PC-9 (cell line): ENCODE measurements around the gene FOXN3. TPM values are rescaled to one million over a fixed set of nuclear protein-coding genes. Genes with fewer than 3 reads are reported as not detected.
"Not testable (repeated sequence)": the region's sequence is repeated elsewhere in the genome, so short reads cannot be mapped to it uniquely, and the experiment has no call there.

Source experiments
- BruUV-seq: library from RNA; stranded (reverse); fragments of 400-500 nt; replicated peaks from 2 replicates; lab custom pipeline; 2021; lab: Mats Ljungman, UMichigan
- CTCF ChIA-PET: fragments of 300-600 bp; sonication (Branson Sonifier 250); formaldehyde crosslinking; loops from one replicate; lab custom pipeline; 2022; ENCODE audit warnings: antibody characterized with exemption; lab: Charles Lee
- POLR2A ChIA-PET: fragments of 300-600 bp; sonication (Branson Sonifier 250); formaldehyde crosslinking; loops from one replicate; lab custom pipeline; 2022; ENCODE audit warnings: antibody characterized with exemption; ENCODE audit not compliant: unreplicated experiment; lab: Charles Lee
- DNase-seq, 2 experiments: peaks; one replicate each; pipeline versions ENCODE4 v3.0.0 to v3.0.0-alpha.2; 2015 to 2022; ENCODE audit warnings: mixed read lengths in 1 of 2
- H2AFZ ChIP-seq: fragments of 200-600 bp; sonication (generic); 2 replicates; pipeline ENCODE4 v1.8.1; 2017; ENCODE audit warnings: antibody characterized with exemption
- H3F3A ChIP-seq: fragments of 200-600 bp; sonication (generic); 2 replicates; pipeline ENCODE4 v1.8.1; 2017; ENCODE audit warnings: antibody characterized with exemption, mild to moderate bottlenecking, low read depth; ENCODE audit not compliant: insufficient read depth
- H3K27ac ChIP-seq: fragments of 200-600 bp; sonication (generic); 2 replicates; pipeline ENCODE4 v1.6.1; 2016; ENCODE audit warnings: mixed run types
- H3K27me3 ChIP-seq: fragments of 200-600 bp; sonication (generic); 2 replicates; pipeline ENCODE4 v1.6.1; 2016; ENCODE audit warnings: low read depth, mixed run types; ENCODE audit not compliant: insufficient read depth
- H3K36me3 ChIP-seq: fragments of 200-600 bp; sonication (generic); 2 replicates; pipeline ENCODE4 v1.6.1; 2016; ENCODE audit warnings: low read depth, mixed run types
- H3K4me1 ChIP-seq: fragments of 200-600 bp; sonication (generic); replicated peaks from 2 replicates; pipeline ENCODE4 v1.6.1; 2016; ENCODE audit warnings: mixed run types; ENCODE audit not compliant: insufficient read depth
- H3K4me2 ChIP-seq: fragments of 200-600 bp; sonication (generic); 2 replicates; pipeline ENCODE4 v1.6.1; 2017; ENCODE audit warnings: mixed run types
- H3K4me3 ChIP-seq: fragments of 200-600 bp; sonication (generic); 2 replicates; pipeline ENCODE4 v1.6.1; 2016; ENCODE audit warnings: mixed run types
- H3K79me2 ChIP-seq: fragments of 200-600 bp; sonication (generic); 2 replicates; pipeline ENCODE4 v1.6.1; 2017; ENCODE audit warnings: low read depth, mixed run types
- H3K9me2 ChIP-seq: fragments of 200-600 bp; sonication (generic); 2 replicates; pipeline ENCODE4 v1.8.1; 2017; ENCODE audit warnings: mild to moderate bottlenecking; ENCODE audit not compliant: insufficient read depth
- H3K9me3 ChIP-seq: fragments of 200-600 bp; sonication (generic); 2 replicates; pipeline ENCODE4 v1.8.1; 2016; ENCODE audit warnings: low read depth; ENCODE audit not compliant: insufficient read depth
- H4K20me1 ChIP-seq: fragments of 200-600 bp; sonication (generic); 2 replicates; pipeline ENCODE4 v1.8.1; 2017; ENCODE audit not compliant: insufficient read depth
- CTCF ChIP-seq: fragments of 200-600 bp; sonication (generic); conservative IDR thresholded peaks from 2 replicates; pipeline ENCODE4 v1.6.1; 2017; ENCODE audit warnings: mixed run types, antibody characterized with exemption, mild to moderate bottlenecking, moderate library complexity
- EZH2 ChIP-seq: fragments of 200-600 bp; sonication (generic); IDR thresholded peaks from 2 replicates; pipeline ENCODE4 v1.8.0; 2017; ENCODE audit warnings: antibody characterized with exemption, low read depth
- intact Hi-C: fragments of 100-400 bp; cut with micrococcal nuclease; formaldehyde crosslinking; loops from one replicate; pipeline ENCODE4 v1.10.0; 2022; ENCODE audit not compliant: unreplicated experiment
- total RNA-seq: library from RNA; stranded (reverse); gene quantifications from 2 replicates; pipeline ENCODE4 v1.2.3, GENCODE V29; 2021

FOXN3 gene
- total RNA-seq, 1 experiment from 2014 or later, result 4.2 TPM

- TF ChIP-seq EZH2 (no peak), CTCF (no peak)
- H3K79me2 ChIP-seq, result no peaks in the 10 kb centered on the region
- no peaks in the 10 kb centered on the region for H3K9me3 ChIP-seq
- no peak for DNase-seq
- intact Hi-C loops, result no loop called here
- peaks cover 30% of the 10 kb centered on the region; the same call in 1 of the 2 replicates for H3K27me3 ChIP-seq
- no peaks in the 10 kb centered on the region for H3K36me3 ChIP-seq
- no peaks in the 10 kb centered on the region for H3F3A ChIP-seq
- no peak overlapping the region for H2AFZ ChIP-seq
- no peaks in the 10 kb centered on the region for H4K20me1 ChIP-seq
- no peaks in the 10 kb centered on the region for H3K4me1 ChIP-seq
- no peak overlapping the region for H3K4me2 ChIP-seq
- ChIA-PET POLR2A (no interaction called here), CTCF (no interaction called here)
- no peak overlapping the region for H3K4me3 ChIP-seq
- no TSS peak for BruUV-seq
- no peak overlapping the region for H3K27ac ChIP-seq
- no peaks in the 10 kb centered on the region for H3K9me2 ChIP-seq
Observed at GRCh38 chr14:89114109-89114508, 302.9 kb downstream of the FOXN3 start.

GRCh38 chr14:89112720-89113119 lies 304.3 kb downstream of the FOXN3 start:
- Histone ChIP-seq H2AFZ (no peak overlapping the region), H3K4me1 (no peaks in the 10 kb centered on the region), H3K27me3 (peaks cover 24% of the 10 kb centered on the region; the same call in 1 of the 2 replicates), H3K4me3 (no peak overlapping the region), H3F3A (no peaks in the 10 kb centered on the region), H3K9me2 (no peaks in the 10 kb centered on the region), H3K9me3 (no peaks in the 10 kb centered on the region), H3K36me3 (no peaks in the 10 kb centered on the region), H3K4me2 (no peak overlapping the region), H3K27ac (no peak overlapping the region), H4K20me1 (no peaks in the 10 kb centered on the region), H3K79me2 (no peaks in the 10 kb centered on the region)
- no TSS peak for BruUV-seq
- TF ChIP-seq EZH2, result no peak
- TF ChIP-seq CTCF, result no peak
- intact Hi-C loops, result no loop called here
- POLR2A ChIA-PET, result no interaction called here
- CTCF ChIA-PET, result no interaction called here
- DNase-seq, result no peak

GRCh38 chr14:89111766-89112543 lies 305.1 kb downstream of the FOXN3 start:
- H4K20me1 ChIP-seq, result not testable (repeated sequence)

GRCh38 chr14:89111232-89111631 lies 305.8 kb downstream of the FOXN3 start:
- intact Hi-C loops, H3K4me2 ChIP-seq, H3F3A ChIP-seq, H3K9me3 ChIP-seq, H4K20me1 ChIP-seq, H3K79me2 ChIP-seq, POLR2A ChIA-PET, H3K27ac ChIP-seq, H3K4me3 ChIP-seq, CTCF ChIA-PET, BruUV-seq, H3K4me1 ChIP-seq, DNase-seq, H2AFZ ChIP-seq, H3K36me3 ChIP-seq, H3K9me2 ChIP-seq: not testable (repeated sequence)
- peaks cover 26% of the 10 kb centered on the region for H3K27me3 ChIP-seq

More at GRCh38 chr14:89111766-89112543, 305.1 kb downstream of the FOXN3 start:
- DNase-seq, H3K4me3 ChIP-seq, H3K79me2 ChIP-seq, H3K9me3 ChIP-seq, H3K9me2 ChIP-seq, H3K27ac ChIP-seq, H3F3A ChIP-seq, intact Hi-C loops, H3K4me1 ChIP-seq, H3K4me2 ChIP-seq, CTCF ChIA-PET, BruUV-seq, H3K36me3 ChIP-seq, H2AFZ ChIP-seq, POLR2A ChIA-PET: not testable (repeated sequence)
- H3K27me3 ChIP-seq, result peaks cover 24% of the 10 kb centered on the region; the same call in 1 of the 2 replicates
